Upper lobe of right lung (tissue), 1 donor: ENCODE results near the gene DCAF10. TPM values are rescaled to one million over a fixed set of nuclear protein-coding genes. Genes with fewer than 3 reads are reported as not detected.
"Not testable (repeated sequence)": the region's sequence is repeated elsewhere in the genome, so short reads cannot be mapped to it uniquely, and the experiment has no call there.

ENCODE experiments used
- ATAC-seq: fragments of 200-7000 bp; cut with Tn5 transposase; one replicate; pipeline ENCODE4 v1.9.1; 2020; ENCODE audit warnings: mild to moderate bottlenecking, moderate library complexity
- DNase-seq: peaks from one replicate; pipeline ENCODE4 v3.0.0-alpha.2; 2020
- H3K27ac ChIP-seq: fragments of 200-600 bp; one replicate; pipeline ENCODE4 v1.8.0; 2022
- H3K27me3 ChIP-seq: fragments of 200-600 bp; one replicate; pipeline ENCODE4 v1.8.0; 2022; ENCODE audit warnings: mild to moderate bottlenecking
- H3K36me3 ChIP-seq: fragments of 200-600 bp; one replicate; pipeline ENCODE4 v1.8.0; 2022
- H3K4me1 ChIP-seq: fragments of 200-600 bp; one replicate; pipeline ENCODE4 v1.8.0; 2022
- H3K4me3 ChIP-seq: fragments of 200-600 bp; one replicate; pipeline ENCODE4 v1.8.0; 2022; ENCODE audit warnings: mild to moderate bottlenecking
- H3K9me3 ChIP-seq: fragments of 200-600 bp; one replicate; pipeline ENCODE4 v1.8.0; 2022
- intact Hi-C: fragments of 100-400 bp; cut with DNase I; formaldehyde crosslinking; loops from one replicate; pipeline ENCODE4 v1.11.0; 2022
- total RNA-seq: library from RNA; stranded (reverse); fragmentation: NEBNext Ultra II Directional; extraction: Animal tissue kit (Norgen Biotek cat#: 25700); gene quantifications from one replicate; pipeline ENCODE4 v1.2.1, GENCODE V29; 2021
- TF ChIP-seq, protein P1 (sequence below): fragments of 200-600 bp; IDR thresholded peaks from one replicate; pipeline ENCODE4 v1.8.0; 2022; ENCODE audit warnings: antibody characterized with exemption
- donor health status: DM: no; HTN: yes; CAD: no; lungs with severe emphysema.

DCAF10 gene
- total RNA-seq, 1 donor from 2014 or later, result 25.2 TPM

GRCh38 chr9:37818849-37819248 is 18.3 kb downstream of the DCAF10 start:
- H3K4me3 ChIP-seq, result no peak overlapping the region
- ATAC-seq (no peak), DNase-seq (no peak)
- no peaks in the 10 kb centered on the region for H3K4me1 ChIP-seq
- peaks cover 23% of the 10 kb centered on the region for H3K36me3 ChIP-seq
- H3K27me3 ChIP-seq, result no peaks in the 10 kb centered on the region
- TF ChIP-seq, protein P1, sequence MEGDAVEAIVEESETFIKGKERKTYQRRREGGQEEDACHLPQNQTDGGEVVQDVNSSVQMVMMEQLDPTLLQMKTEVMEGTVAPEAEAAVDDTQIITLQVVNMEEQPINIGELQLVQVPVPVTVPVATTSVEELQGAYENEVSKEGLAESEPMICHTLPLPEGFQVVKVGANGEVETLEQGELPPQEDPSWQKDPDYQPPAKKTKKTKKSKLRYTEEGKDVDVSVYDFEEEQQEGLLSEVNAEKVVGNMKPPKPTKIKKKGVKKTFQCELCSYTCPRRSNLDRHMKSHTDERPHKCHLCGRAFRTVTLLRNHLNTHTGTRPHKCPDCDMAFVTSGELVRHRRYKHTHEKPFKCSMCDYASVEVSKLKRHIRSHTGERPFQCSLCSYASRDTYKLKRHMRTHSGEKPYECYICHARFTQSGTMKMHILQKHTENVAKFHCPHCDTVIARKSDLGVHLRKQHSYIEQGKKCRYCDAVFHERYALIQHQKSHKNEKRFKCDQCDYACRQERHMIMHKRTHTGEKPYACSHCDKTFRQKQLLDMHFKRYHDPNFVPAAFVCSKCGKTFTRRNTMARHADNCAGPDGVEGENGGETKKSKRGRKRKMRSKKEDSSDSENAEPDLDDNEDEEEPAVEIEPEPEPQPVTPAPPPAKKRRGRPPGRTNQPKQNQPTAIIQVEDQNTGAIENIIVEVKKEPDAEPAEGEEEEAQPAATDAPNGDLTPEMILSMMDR, result no peak
- H3K9me3 ChIP-seq, result no peaks in the 10 kb centered on the region
- H3K27ac ChIP-seq, result no peak overlapping the region
- intact Hi-C loops, result no loop called here

DNA sequence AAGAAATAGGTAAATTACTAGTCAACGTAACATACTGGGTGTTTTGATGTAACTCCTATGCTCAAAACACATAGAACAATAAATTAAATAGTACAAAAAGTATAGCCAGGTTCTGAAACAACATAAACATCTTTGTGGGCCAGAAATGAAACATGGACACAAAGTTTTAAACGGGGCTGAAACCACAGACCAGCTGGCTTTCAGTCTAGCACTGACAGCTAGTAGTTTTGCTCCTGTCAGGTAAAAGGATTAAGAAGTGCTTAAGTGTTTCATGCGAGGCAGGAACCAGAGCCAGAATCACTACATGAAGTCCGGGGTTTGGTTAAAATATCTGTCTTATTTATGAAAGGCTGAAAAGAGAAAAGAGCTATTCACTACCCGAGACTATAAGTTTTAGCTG is 19.5 kb downstream of the DCAF10 start:
- Histone ChIP-seq H3K4me3 (no peak overlapping the region), H3K27ac (no peak overlapping the region), H3K27me3 (no peaks in the 10 kb centered on the region), H3K4me1 (no peaks in the 10 kb centered on the region), H3K9me3 (no peaks in the 10 kb centered on the region), H3K36me3 (peaks cover 29% of the 10 kb centered on the region)
- DNase-seq (no peak), ATAC-seq (no peak)
- intact Hi-C loops, result no loop called here
- TF ChIP-seq, protein P1, result no peak

DNA sequence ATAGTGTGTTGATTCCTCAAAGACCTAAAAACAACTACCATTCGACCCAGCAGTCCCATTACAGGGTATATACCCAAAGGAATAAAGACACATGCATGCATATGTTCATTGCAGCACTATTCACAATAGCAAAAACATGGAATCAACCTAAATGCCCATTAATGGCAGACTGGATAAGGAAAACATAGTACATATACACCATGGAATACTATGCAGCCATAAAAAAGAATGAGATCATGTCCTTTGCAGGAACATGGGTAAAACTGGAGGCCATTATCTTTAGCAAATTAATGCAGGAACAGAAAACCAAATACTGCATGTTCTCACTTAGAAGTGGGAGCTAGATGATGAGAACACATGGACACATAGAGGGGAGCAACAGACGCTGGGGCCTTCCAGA is 24.6 kb downstream of the DCAF10 start:
- intact Hi-C loops, H3K9me3 ChIP-seq: not testable (repeated sequence)

DNA sequence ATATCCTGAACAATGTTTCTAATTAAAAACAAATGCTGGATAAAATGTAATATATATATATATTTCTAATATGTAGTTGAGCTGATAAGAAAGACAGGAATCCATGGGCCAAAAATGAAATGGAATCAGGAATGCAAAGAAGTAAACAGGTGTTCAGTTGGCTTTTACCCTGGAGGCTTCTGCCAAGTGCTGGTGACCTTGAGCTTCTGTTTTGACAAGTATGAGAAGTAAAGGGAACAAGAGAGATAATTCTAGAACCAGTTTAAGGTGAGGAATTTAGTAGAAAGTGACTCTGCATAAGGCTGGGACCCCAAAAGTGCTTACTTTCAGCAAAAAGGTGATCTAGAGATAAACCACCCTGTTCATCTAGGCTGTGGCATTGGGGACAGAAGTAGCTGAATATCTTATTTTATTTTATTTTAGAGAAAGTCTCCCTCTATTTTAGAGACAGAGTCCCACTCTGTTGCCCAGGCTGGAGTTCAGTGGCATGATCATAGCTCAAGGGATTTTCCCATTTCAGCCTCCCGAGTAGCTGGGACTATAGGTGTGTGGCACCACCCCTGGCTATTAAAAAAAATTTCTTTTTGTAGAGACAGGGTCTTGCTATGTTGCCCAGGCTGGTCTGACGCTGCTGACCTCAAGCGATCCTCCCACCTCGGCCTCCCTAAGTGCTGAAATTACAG is 27.0 kb downstream of the DCAF10 start:
- Histone ChIP-seq H3K36me3 (peaks cover 31% of the 10 kb centered on the region), H3K9me3 (no peaks in the 10 kb centered on the region), H3K27ac (no peak overlapping the region), H3K4me3 (no peak overlapping the region), H3K4me1 (no peaks in the 10 kb centered on the region), H3K27me3 (no peaks in the 10 kb centered on the region)
- intact Hi-C loops, result no loop called here
- DNase-seq (no peak), ATAC-seq (no peak)
- TF ChIP-seq, protein P1, result no peak

More for the DNA sequence above, 24.6 kb downstream of the DCAF10 start:
- not testable (repeated sequence) for H3K27ac ChIP-seq, H3K4me3 ChIP-seq, H3K27me3 ChIP-seq, H3K4me1 ChIP-seq, ATAC-seq, DNase-seq
- peaks cover 54% of the 10 kb centered on the region for H3K36me3 ChIP-seq

GRCh38 chr9:37835821-37836220 is 35.2 kb downstream of the DCAF10 start:
- TF ChIP-seq, protein P1, result no peak
- intact Hi-C loops, result no loop called here
- DNase-seq, result no peak

DNA sequence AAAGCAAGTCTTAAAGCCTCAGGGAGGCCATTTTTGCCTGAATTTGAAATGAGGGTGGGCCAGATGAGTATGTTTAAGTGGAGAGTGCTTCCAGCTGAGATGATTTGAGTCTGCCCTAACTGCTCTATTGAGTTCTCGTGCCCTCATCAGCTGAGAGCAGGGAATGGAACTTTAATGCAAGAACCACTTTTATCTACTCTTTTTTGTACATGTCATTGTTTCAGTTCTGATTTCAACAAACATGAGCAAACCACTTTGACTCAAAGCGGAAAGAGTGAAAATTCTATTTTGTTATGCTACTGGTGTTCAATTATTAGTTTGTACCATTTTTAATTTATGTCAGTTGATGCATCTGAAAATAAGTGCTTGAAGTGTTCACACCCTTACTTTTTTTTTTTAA is 35.8 kb downstream of the DCAF10 start:
- H3K4me1 ChIP-seq, result no peaks in the 10 kb centered on the region
- TF ChIP-seq, protein P1, result no peak
- ATAC-seq (no peak), DNase-seq (no peak)
- H3K36me3 ChIP-seq, result peaks cover 14% of the 10 kb centered on the region
- no peaks in the 10 kb centered on the region for H3K9me3 ChIP-seq
- no peak overlapping the region for H3K27ac ChIP-seq
- H3K27me3 ChIP-seq, result no peaks in the 10 kb centered on the region
- H3K4me3 ChIP-seq, result no peak overlapping the region
- intact Hi-C loops, result no loop called here

More at GRCh38 chr9:37835821-37836220, 35.2 kb downstream of the DCAF10 start:
- no peaks in the 10 kb centered on the region for H3K9me3 ChIP-seq
- H3K27me3 ChIP-seq, result no peaks in the 10 kb centered on the region
- peaks cover 14% of the 10 kb centered on the region for H3K36me3 ChIP-seq
- H3K4me3 ChIP-seq, result no peak overlapping the region
- no peak for ATAC-seq
- H3K4me1 ChIP-seq, result no peaks in the 10 kb centered on the region
- no peak overlapping the region for H3K27ac ChIP-seq
